Fibroblast of skin of scalp (primary cell): ENCODE measurements around the gene CMYA5.

ENCODE experiments used
- DNase-seq: peaks from one replicate; pipeline ENCODE4 v3.0.0-alpha.2; 2013

Gene CMYA5

DNA sequence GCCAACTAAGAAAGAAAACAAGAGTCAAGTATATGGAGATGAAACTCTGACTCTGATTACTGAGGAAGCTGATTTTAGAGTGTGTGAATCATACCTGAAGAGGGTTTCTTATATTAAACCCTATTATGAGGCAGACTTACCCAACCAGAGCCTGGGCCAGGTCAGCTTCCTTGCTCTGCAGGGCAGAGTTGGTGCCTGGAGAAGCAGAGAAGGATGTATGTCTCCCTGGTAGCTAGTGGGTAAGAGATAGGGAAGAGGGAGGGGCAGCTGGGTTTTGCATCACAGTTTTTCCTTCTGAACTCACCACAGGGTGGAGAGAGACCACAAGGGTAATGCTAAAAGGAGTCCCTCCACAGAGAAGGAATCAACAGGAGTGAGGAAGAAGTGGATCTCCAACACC is 104.1 kb downstream of the CMYA5 start:
- no peak for DNase-seq

DNA sequence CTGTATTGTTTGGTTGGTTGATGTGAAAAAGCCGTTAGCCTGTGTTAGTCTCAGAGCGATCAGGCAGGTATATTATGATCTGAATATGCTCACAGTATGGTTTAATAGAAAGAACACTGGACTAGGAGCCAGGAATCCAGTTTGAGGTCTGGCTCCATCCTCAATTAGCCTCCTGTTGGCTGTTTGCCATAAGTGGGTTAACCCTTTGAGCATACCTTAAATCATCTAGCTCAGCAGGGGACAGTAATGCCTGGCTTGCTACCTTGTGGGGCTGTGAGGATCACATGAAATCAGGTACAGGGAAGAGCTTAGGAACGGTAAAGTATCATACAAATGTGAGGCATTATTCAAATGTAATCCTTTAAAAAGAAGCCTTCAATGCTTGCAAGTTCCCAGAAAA is 104.7 kb downstream of the CMYA5 start:
- DNase-seq = no peak

GRCh38 chr5:79795764-79796398 is 106.2 kb downstream of the CMYA5 start:
- peak; percentile 49 for DNase-seq

DNA sequence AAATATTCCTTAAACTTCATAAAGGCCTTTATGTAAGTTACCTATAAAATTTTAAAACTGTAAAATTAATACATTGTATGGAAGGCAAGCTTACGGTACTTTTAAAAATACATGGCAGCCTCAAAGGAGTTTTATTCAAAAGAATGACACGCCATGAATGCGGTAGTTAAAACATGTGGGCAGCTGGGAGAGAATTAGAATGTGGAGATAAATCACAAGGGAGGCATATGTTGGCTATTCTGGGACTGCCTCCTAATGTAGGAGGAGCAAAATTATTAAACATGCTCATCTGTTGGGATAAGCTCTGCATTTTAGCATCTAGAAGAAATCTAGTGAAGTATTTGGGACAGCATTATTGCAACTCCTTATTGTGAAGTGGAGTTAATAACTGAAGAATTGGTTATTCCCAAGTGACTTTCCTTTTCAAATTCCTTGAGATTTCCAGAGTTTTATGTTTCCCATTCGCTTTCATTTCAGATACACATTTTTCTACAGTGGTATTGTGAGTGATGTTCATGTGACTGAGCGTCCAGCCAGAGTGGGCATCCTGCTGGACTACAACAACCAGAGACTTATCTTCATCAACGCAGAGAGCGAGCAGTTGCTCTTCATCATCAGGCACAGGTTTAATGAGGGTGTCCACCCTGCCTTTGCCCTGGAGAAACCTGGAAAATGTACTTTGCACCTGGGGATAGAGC is 109.4 kb downstream of the CMYA5 start:
- DNase-seq = peak; percentile 28

DNA sequence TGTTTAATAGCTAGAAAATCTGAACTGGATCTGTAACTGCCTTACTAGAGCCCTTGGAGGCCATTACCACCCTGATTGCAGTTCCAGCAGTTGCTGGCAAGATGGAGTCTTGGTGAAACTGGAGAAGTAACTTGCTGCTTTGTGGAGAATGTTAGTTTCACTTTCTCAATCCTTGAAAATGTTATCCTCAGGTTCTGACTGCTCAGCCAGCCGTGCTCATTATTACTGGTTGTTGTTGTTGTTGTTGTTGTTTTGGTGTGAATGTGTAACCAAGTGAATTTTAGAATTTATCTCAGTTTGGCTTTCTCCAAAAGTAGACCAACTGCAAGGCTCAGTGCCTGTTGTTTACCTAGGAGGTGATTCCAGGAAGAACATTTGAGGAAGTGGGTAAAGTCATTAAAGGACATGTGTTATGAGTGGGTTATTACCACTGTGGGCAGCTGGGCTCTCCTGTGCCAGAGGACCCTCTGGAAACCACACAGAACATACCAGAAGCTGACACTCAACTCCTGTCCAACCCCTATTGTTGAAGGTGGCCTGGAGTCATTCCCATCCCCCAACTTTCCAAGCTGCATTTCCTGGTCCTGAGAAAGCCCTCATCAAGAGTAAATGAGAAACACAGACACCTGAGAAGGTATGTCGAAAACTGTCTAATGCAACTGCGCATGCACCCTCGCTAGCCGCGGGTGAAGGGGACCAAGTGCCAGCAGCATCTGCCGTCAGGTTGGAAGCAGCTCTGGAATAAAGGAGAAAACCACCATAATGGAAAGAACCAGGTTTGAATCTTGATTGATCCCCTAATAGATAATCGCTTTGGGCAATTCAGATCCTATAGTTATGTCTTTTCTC is 111.6 kb downstream of the CMYA5 start:
- DNase-seq = no peak

GRCh38 chr5:79802406-79802805 is 112.8 kb downstream of the CMYA5 start:
- DNase-seq = no peak

DNA sequence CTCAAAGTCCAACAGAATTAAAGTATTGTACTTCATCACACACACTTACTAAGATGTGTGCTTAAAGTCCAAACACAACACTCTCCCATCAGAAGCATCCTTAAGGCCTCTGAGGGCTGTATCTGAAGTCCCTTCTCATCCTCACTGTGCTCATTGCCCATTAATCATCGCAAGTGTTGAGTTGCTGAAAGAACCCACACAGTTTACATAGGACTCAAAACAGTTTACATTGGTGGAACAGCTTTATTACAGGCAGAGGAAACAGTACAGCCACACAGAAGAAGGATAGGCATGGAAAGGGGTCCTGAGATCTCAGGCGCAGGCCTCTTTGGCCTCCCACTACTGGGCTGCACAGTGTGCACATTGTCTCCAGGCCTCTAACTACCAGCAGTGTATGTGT is 113.4 kb downstream of the CMYA5 start:
- no peak for DNase-seq

DNA sequence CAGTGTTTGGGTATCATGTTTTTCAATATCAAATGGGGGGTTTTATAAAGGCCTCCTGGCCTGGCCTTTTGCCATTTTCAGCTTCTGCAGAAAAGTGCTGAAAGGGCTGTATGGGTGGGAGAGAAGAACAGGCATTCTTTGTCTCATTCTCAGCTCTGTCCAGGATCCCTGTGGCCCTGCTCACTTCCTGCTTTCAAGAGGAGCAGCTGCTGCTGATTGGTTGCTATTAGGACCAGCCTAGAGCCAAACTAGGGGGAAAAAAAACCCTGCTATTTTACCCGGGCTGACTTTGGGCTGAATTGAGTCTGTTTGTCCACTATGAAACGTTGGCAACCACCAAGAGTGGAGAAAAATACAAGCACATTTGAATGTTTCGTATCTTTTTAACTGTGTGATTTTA is 117.1 kb downstream of the CMYA5 start:
- DNase-seq = peak; percentile 32

- DNase-seq = no peak
These were observed 120.1 kb downstream of the CMYA5 start for GRCh38 chr5:79809743-79810142.

DNA sequence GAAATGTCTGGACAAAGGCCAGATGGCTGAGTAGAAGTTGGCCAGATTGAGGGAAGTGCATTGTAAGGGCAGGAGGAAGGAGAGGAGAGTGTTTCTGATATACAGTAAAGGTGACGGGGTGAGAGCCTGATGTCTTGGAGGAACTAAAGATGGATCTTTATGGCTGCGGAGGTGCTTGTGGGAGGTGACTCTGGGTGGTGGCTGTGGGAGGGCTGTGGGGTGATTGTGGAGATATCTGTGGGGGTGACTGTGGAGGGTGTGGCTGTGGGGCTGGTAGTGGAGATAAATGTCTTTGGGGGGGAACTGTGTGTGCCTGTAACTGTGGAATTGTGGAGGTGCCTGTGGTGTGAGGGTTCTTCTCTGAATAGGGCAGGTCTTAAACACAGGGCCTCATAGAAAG is 121.4 kb downstream of the CMYA5 start:
- DNase-seq = no peak

DNA sequence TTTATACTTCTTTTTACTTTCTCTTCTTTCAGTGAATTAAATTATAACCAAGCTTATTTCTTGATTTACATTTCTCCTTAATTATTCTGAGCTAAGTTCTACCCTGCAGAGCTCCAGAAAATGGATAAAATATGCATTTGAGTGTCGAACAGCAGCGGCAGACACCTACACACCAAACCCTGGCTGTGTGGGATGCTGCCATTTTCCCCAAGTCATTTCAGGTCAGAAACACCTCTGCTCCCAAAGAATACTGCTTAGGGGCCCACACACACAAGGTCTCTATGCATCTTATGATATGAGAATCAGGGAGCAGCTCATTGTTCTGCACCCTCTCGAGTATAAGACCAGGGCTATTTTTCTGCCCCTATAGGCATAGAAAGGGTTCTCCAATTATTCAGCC is 122.3 kb downstream of the CMYA5 start:
- no peak for DNase-seq

DNA sequence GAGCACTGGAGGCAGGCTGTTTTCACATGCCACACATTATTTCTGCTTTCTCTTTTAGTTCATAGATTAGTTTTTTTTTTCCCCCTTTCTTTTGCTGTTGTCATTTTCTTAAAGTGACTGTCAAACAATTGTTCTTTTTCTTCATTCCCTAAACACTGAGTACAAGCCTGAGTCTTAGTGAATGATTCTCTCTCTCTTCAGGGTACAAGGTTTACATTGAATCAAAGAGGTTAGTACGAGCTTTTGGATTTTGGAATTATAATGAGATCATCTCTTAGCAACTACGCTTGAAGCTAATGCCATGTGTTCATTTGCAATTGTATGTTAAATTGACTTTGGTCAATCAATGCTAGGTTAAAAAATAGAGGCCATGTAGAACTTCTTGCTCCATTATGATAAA is 125.1 kb downstream of the CMYA5 start:
- no peak for DNase-seq

GRCh38 chr5:79816014-79816413 is 126.4 kb downstream of the CMYA5 start:
- no peak for DNase-seq

- DNase-seq = no peak
These were observed 131.0 kb downstream of the CMYA5 start for GRCh38 chr5:79820648-79821047.

DNA sequence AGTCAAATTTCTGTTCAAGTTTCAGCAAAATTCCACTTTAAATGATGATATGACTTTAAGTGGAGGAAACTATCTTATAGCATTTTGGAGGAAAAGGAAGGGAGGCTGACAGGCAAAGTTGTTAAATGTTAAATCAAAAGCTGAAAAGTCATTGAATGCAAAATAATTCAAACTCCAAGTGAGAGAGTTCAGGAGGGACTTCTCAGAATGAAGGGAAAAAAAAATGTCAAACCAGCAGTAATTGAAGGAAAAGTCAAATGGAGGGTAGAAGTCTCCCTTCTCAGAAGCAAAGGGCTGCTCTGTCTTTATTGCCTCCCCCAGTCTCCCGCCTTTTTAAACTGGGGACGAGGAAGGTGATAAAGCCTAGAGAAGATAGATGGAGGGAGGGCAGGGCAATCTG is 134.8 kb downstream of the CMYA5 start:
- DNase-seq = no peak

- no peak for DNase-seq
These were observed 136.2 kb downstream of the CMYA5 start for GRCh38 chr5:79825802-79826201.

- DNase-seq = no peak
These were observed 137.6 kb downstream of the CMYA5 start for GRCh38 chr5:79827159-79827629.

GRCh38 chr5:79829260-79829659 is 139.6 kb downstream of the CMYA5 start:
- DNase-seq = no peak

DNA sequence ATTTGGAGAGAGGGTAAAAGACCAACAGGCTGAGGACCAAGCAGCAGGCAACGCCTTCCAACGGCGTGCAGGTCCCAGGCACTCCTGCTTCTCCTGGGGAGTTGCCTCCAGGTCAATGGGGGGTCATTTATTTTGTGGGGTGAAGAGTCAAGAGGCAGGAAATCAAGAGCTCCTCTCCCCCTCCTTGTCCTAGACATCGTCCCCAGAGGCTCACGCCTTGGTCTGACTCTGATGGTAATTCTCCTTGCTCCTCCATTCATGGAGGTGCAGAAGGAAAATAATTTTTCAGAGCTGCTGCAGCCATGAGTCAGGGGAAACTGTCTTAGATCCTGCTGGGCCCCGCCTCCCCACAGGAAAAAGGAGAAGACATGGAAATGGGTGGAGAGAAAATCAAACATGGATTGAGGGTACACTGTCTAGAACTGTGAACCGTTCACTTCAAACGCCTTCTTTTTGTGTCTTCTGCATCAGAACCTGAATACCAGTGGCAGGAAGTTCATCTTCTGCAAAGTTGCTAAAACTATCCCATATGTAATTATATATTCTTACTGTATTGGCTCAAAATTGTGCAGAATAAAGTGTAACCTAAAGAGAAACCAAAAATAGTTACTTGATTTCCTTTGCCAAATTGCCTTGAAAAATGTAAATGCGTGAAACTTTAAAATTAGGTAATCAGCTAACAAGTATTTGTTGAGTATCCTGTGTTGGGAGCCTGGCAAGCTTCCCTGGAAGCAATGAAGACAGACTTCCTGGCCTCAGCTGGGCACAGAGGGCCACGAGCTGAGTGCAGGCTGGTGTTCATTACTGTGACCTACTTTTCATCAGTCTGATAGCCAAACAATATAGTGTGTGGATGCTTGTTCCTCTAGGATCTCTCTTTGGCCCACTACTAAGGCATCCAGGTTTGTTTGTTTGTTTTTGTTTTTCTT is 142.0 kb downstream of the CMYA5 start:
- DNase-seq = peak; percentile 13

- DNase-seq = no peak
These were observed 143.3 kb downstream of the CMYA5 start for GRCh38 chr5:79832911-79833310.

- DNase-seq = no peak
These were observed 144.6 kb downstream of the CMYA5 start for GRCh38 chr5:79834098-79834753.
